Liver (tissue), 9 donors: Measurements from ENCODE around the gene TAL2. TPM values are rescaled to one million over a fixed set of nuclear protein-coding genes. Genes with fewer than 3 reads are reported as not detected.

Experiments used
- DNase-seq: peaks from one replicate; pipeline ENCODE4 v3.0.0-alpha.2; 2017; ENCODE audit warnings: low spot score
- H3K27ac ChIP-seq, 2 donors: one replicate each; pipeline ENCODE4 v1.7.0; 2013; ENCODE audit warnings: inconsistent platforms in 2 of 2, low read length in 2 of 2, control low read depth in 1 of 2, low read depth in 1 of 2, mild to moderate bottlenecking in 1 of 2
- H3K27me3 ChIP-seq, 4 donors: one replicate each; pipeline versions ENCODE4 v1.6.1 to v1.7.0; 2013; ENCODE audit warnings: low read length in 3 of 4, inconsistent platforms in 1 of 4, mild to moderate bottlenecking in 1 of 4, moderate library complexity in 1 of 4; ENCODE audit not compliant: control insufficient read depth in 4 of 4, insufficient read depth in 4 of 4
- H3K36me3 ChIP-seq, 4 donors: one replicate each; pipeline versions ENCODE4 v1.6.1 to v1.7.0; 2013; ENCODE audit warnings: low read length in 3 of 4, mild to moderate bottlenecking in 3 of 4, low read depth in 1 of 4, moderate library complexity in 1 of 4; ENCODE audit not compliant: control insufficient read depth in 4 of 4, insufficient read depth in 3 of 4
- H3K4me1 ChIP-seq, 4 donors: one replicate each; pipeline versions ENCODE4 v1.6.1 to v1.7.0; 2013; ENCODE audit warnings: low read length in 3 of 4, mild to moderate bottlenecking in 3 of 4, moderate library complexity in 1 of 4; ENCODE audit not compliant: control insufficient read depth in 4 of 4, insufficient read depth in 4 of 4
- H3K4me3 ChIP-seq, 3 donors: one replicate each; pipeline versions ENCODE4 v1.6.1 to v1.7.0; 2013; ENCODE audit warnings: low read length in 3 of 3, control low read depth in 1 of 3, low read depth in 1 of 3, mild to moderate bottlenecking in 1 of 3
- H3K9ac ChIP-seq, 2 donors: one replicate each; pipeline ENCODE4 v1.7.0; 2013; ENCODE audit warnings: low read length in 2 of 2, mild to moderate bottlenecking in 2 of 2, moderate library complexity in 2 of 2, control low read depth in 1 of 2, low read depth in 1 of 2
- H3K9me3 ChIP-seq, 4 donors: one replicate each; pipeline versions ENCODE4 v1.6.1 to v1.7.0; 2013; ENCODE audit warnings: low read length in 3 of 4; ENCODE audit not compliant: control insufficient read depth in 4 of 4
- ATF3 ChIP-seq: IDR thresholded peaks from 2 replicates; pipeline ENCODE4 v1.6.1; 2016; ENCODE audit warnings: antibody characterized with exemption
- CTCF ChIP-seq: fragments of 150-350 bp; IDR thresholded peaks from 2 replicates; pipeline ENCODE4 v1.5.1; 2017; ENCODE audit warnings: improper control_type of control experiment, low read depth, low read length; ENCODE audit not compliant: missing input control
- EGR1 ChIP-seq, 2 donors: IDR thresholded peaks; 2 replicates each; pipeline ENCODE4 v1.6.1; 2016 to 2018; ENCODE audit warnings: antibody characterized with exemption in 2 of 2, low read depth in 2 of 2
- FOXA1 ChIP-seq: IDR thresholded peaks from 2 replicates; pipeline ENCODE4 v1.6.1; 2016; ENCODE audit warnings: antibody characterized with exemption
- FOXA2 ChIP-seq: IDR thresholded peaks from 2 replicates; pipeline ENCODE4 v1.6.1; 2016; ENCODE audit warnings: antibody characterized with exemption
- GABPA ChIP-seq, 2 donors: IDR thresholded peaks in 1 of 2; conservative IDR thresholded peaks in 1 of 2; 2 replicates each; pipeline ENCODE4 v1.6.1; 2016; ENCODE audit warnings: antibody characterized with exemption in 2 of 2, mild to moderate bottlenecking in 1 of 2, moderate library complexity in 1 of 2
- HNF4A ChIP-seq, 2 donors: conservative IDR thresholded peaks; 2 replicates each; pipeline ENCODE4 v1.6.1; 2016; ENCODE audit warnings: antibody characterized with exemption in 2 of 2, mild to moderate bottlenecking in 2 of 2
- HNF4G ChIP-seq: IDR thresholded peaks from 2 replicates; pipeline ENCODE4 v1.6.1; 2016; ENCODE audit warnings: antibody characterized with exemption
- JUND ChIP-seq, 2 donors: IDR thresholded peaks; 2 replicates each; pipeline ENCODE4 v1.6.1; 2016; ENCODE audit warnings: antibody characterized with exemption in 2 of 2
- MAX ChIP-seq: IDR thresholded peaks from 2 replicates; pipeline ENCODE4 v1.6.1; 2016; ENCODE audit warnings: antibody characterized with exemption
- NR2F2 ChIP-seq: IDR thresholded peaks from 2 replicates; pipeline ENCODE4 v1.6.1; 2016; ENCODE audit warnings: antibody characterized with exemption
- RAD21 ChIP-seq, 2 donors: IDR thresholded peaks; 2 replicates each; pipeline ENCODE4 v1.6.1; 2016; ENCODE audit warnings: antibody characterized with exemption in 2 of 2, mild to moderate bottlenecking in 2 of 2
- REST ChIP-seq: IDR thresholded peaks from 2 replicates; pipeline ENCODE4 v1.6.1; 2016; ENCODE audit warnings: antibody characterized with exemption, mild to moderate bottlenecking
- RXRA ChIP-seq, 2 donors: IDR thresholded peaks; 2 replicates each; pipeline ENCODE4 v1.6.1; 2017 to 2018; ENCODE audit warnings: antibody characterized with exemption in 2 of 2, mild to moderate bottlenecking in 1 of 2
- SP1 ChIP-seq: IDR thresholded peaks from 2 replicates; pipeline ENCODE4 v1.6.1; 2018; ENCODE audit warnings: antibody characterized with exemption, mild to moderate bottlenecking
- TAF1 ChIP-seq: conservative IDR thresholded peaks from 2 replicates; pipeline ENCODE4 v1.6.1; 2016; ENCODE audit warnings: antibody characterized with exemption, mild to moderate bottlenecking
- YY1 ChIP-seq: IDR thresholded peaks from 2 replicates; pipeline ENCODE4 v1.6.1; 2016; ENCODE audit warnings: antibody characterized with exemption, mild to moderate bottlenecking
- ZBTB33 ChIP-seq: IDR thresholded peaks from 2 replicates; pipeline ENCODE4 v1.6.1; 2016; ENCODE audit warnings: antibody characterized with exemption
- WGBS: extraction: QIAGEN DNeasy Blood & Tissue Kit; methylation state at CpG from one replicate; pipeline ENCODE4 v1.1.7; 2013; 5-methylcytosine and 5-hydroxymethylcytosine counted together
- polyA plus RNA-seq, 2 donors: library from polyadenylated mRNA; stranded (reverse) in 1 of 2; unstranded in 1 of 2; fragments of 200-250 nt in 1 of 2; fragments of >200 nt in 1 of 2; fragmentation: Nextera tagmentation in 1 of 2; extraction: Ambion mirVana in 1 of 2; gene quantifications; one replicate each; pipeline versions ENCODE4 v1.2.1 to v1.2.3, GENCODE V29; 2013 to 2015
- total RNA-seq, 2 donors: library from RNA; depleted of rRNA; stranded (reverse); fragments of >200 nt; gene quantifications; one replicate each; pipeline ENCODE4 v1.2.3, GENCODE V29; 2014
- donor health status: healthy.
- donor health status: healthy.
- donor health status: healthy.
- donor health status: healthy.
- donor health status: healthy.

The TAL2 gene
- total and polyA plus RNA-seq, 4 donors = 0.19 to 0.20 TPM; not detected in 2

- Histone ChIP-seq H3K27ac (no peak overlapping the region), H3K36me3 (no peaks in the 10 kb centered on the region), H3K9me3 (no peaks in the 10 kb centered on the region), H3K27me3 (no peaks in the 10 kb centered on the region), H3K9ac (no peak overlapping the region), H3K4me3 (no peak overlapping the region), H3K4me1 (no peaks in the 10 kb centered on the region)
- no peak for DNase-seq
- TF ChIP-seq EGR1 (IDR thresholded peaks at IDR 0.05; ENCODE audit: low read depth in 2 of 2) (no peak), GABPA (IDR thresholded peaks at IDR 0.05 in 1 of 2, conservative IDR thresholded peaks at IDR 0.05 in 1 of 2) (no peak), HNF4G (no peak), SP1 (no peak), RXRA (IDR thresholded peaks at IDR 0.05) (no peak), JUND (IDR thresholded peaks at IDR 0.05) (no peak), TAF1 (no peak), FOXA2 (no peak), RAD21 (IDR thresholded peaks at IDR 0.05) (no peak)
Measured at GRCh38 chr9:105643795-105644194, 18.5 kb upstream of the TAL2 start.

GRCh38 chr9:105646879-105647594 lies 15.2 kb upstream of the TAL2 start:
- no peak overlapping the region for H3K9ac ChIP-seq
- no peak overlapping the region for H3K4me3 ChIP-seq
- no peaks in the 10 kb centered on the region for H3K9me3 ChIP-seq
- DNase-seq = no peak
- no peak overlapping the region for H3K27ac ChIP-seq
- TF ChIP-seq SP1 (no peak), YY1 (no peak), NR2F2 (no peak), REST (no peak), RXRA (IDR thresholded peaks at IDR 0.05) (no peak), FOXA1 (no peak), CTCF (no peak), TAF1 (no peak), ZBTB33 (no peak), MAX (no peak), JUND (IDR thresholded peaks at IDR 0.05) (no peak), RAD21 (IDR thresholded peaks at IDR 0.05) (no peak), ATF3 (no peak), GABPA (IDR thresholded peaks at IDR 0.05 in 1 of 2, conservative IDR thresholded peaks at IDR 0.05 in 1 of 2) (no peak), HNF4G (no peak), FOXA2 (no peak), HNF4A (conservative IDR thresholded peaks at IDR 0.05) (no peak)
- 95% methylated on average over 7 of the region's 7 CpGs for WGBS
- H3K27me3 ChIP-seq = no peaks in the 10 kb centered on the region
- H3K4me1 ChIP-seq = no peaks in the 10 kb centered on the region
- H3K36me3 ChIP-seq = no peaks in the 10 kb centered on the region
